ENCODE data around the gene ZBTB8A. TPM values are rescaled to one million over a fixed set of nuclear protein-coding genes. Genes with fewer than 3 reads are reported as not detected.

Gene ZBTB8A
- total and polyA plus RNA-seq, 2 of the 13 experiments (the other 11 are each of a cell fraction or from before 2014, with no cell fraction given), result 1.3 to 3.7 TPM

GRCh38 chr1:32533792-32534327 lies 5.4 kb upstream of the ZBTB8A start:
- no peak overlapping the region for H3K4me2 ChIP-seq (ENCODE audit: low read depth, low read length)

GRCh38 chr1:32536117-32536516 lies 3.1 kb upstream of the ZBTB8A start:
- Histone ChIP-seq H3K4me3 (replicated peaks in 1 of 3; ENCODE audit: insufficient read depth in 1 of 3, low read depth in 2 of 3, low read length in 3 of 3) (no peak overlapping the region), H3K9ac (ENCODE audit: insufficient read depth, low read depth, low read length) (no peak overlapping the region), H3K9me3 (ENCODE audit: low read length) (no peaks in the 10 kb centered on the region), H3K4me2 (ENCODE audit: low read depth, low read length) (no peak overlapping the region), H4K20me1 (ENCODE audit: insufficient read depth, low read length) (no peaks in the 10 kb centered on the region), H2AFZ (ENCODE audit: low read length) (no peak overlapping the region), H3K27ac (ENCODE audit: extremely low read length, insufficient read depth, low read length) (no peak overlapping the region), H3K36me3 (replicated peaks in 1 of 2; ENCODE audit: control insufficient read depth in 1 of 2, insufficient read depth in 2 of 2, low read length in 2 of 2) (no peaks in the 10 kb centered on the region), H3K79me2 (ENCODE audit: insufficient read depth, low read length) (no peaks in the 10 kb centered on the region), H3K27me3 (ENCODE audit: control insufficient read depth in 1 of 2, insufficient read depth in 2 of 2, low read length in 2 of 2) (peaks cover 2 to 29% of the 10 kb centered on the region in 2 experiments; a peak in 2 of 5 replicates), H3K4me1 (ENCODE audit: insufficient read depth, low read length) (peaks cover 22% of the 10 kb centered on the region)
- TF ChIP-seq MLX (CRISPR knock-in tag; IDR thresholded peaks at IDR 0.05) (no peak), FOXJ3 (CRISPR knock-in tag; IDR thresholded peaks at IDR 0.05; ENCODE audit: borderline replicate concordance) (no peak), ZNF75D (CRISPR knock-in tag; IDR thresholded peaks at IDR 0.05; ENCODE audit: borderline replicate concordance) (no peak), ZNF777 (CRISPR knock-in tag; IDR thresholded peaks at IDR 0.05) (no peak), MYNN (CRISPR knock-in tag; IDR thresholded peaks at IDR 0.05; ENCODE audit: low read depth) (no peak)
- FAIRE-seq (no peak), ATAC-seq (no peak), DNase-seq (ENCODE audit: low spot score) (no peak)
- in situ Hi-C loops (cut with HindIII; ENCODE audit: extremely low pct_ligation_motif_present, low pct_unique_long_range_greater_than_20kb) (no loop called here), intact Hi-C loops (cut with micrococcal nuclease; ENCODE audit: unreplicated experiment) (no loop called here)
- WGBS (ENCODE audit: low lambda C conversion rate), result 45% methylated on average over 4 of the region's 4 CpGs
- CTCF ChIA-PET (ENCODE audit: low intra/inter-chr PET ratio, low total read pairs), result no interaction called here
- POLR2A ChIA-PET, result no interaction called here
- no TSS peak for BruUV-seq (replicated peaks)

More at GRCh38 chr1:32533792-32534327, 5.4 kb upstream of the ZBTB8A start:
- Histone ChIP-seq H2AFZ (ENCODE audit: low read length) (no peak overlapping the region), H3K27ac (ENCODE audit: extremely low read length, insufficient read depth, low read length) (no peak overlapping the region), H3K79me2 (ENCODE audit: insufficient read depth, low read length) (no peaks in the 10 kb centered on the region), H4K20me1 (ENCODE audit: insufficient read depth, low read length) (no peaks in the 10 kb centered on the region), H3K4me3 (replicated peaks in 1 of 3; ENCODE audit: insufficient read depth in 1 of 3, low read depth in 2 of 3, low read length in 3 of 3) (no peak overlapping the region), H3K27me3 (ENCODE audit: control insufficient read depth in 1 of 2, insufficient read depth in 2 of 2, low read length in 2 of 2) (peaks cover 2 to 25% of the 10 kb centered on the region in 2 experiments; a peak in 1 of 5 replicates), H3K9me3 (ENCODE audit: low read length) (no peaks in the 10 kb centered on the region), H3K36me3 (replicated peaks in 1 of 2; ENCODE audit: control insufficient read depth in 1 of 2, insufficient read depth in 2 of 2, low read length in 2 of 2) (no peaks in the 10 kb centered on the region), H3K4me1 (ENCODE audit: insufficient read depth, low read length) (peaks cover 7% of the 10 kb centered on the region), H3K9ac (ENCODE audit: insufficient read depth, low read depth, low read length) (no peak overlapping the region)
- in situ Hi-C loops (cut with HindIII; ENCODE audit: extremely low pct_ligation_motif_present, low pct_unique_long_range_greater_than_20kb) (no loop called here), intact Hi-C loops (cut with micrococcal nuclease; ENCODE audit: unreplicated experiment) (no loop called here)
- DNase-seq (ENCODE audit: low spot score) (no peak), FAIRE-seq (no peak), ATAC-seq (no peak)
- no TSS peak for BruUV-seq (replicated peaks)
- 59% methylated on average over 4 of the region's 4 CpGs for WGBS (ENCODE audit: low lambda C conversion rate)
- ChIA-PET CTCF (ENCODE audit: low intra/inter-chr PET ratio, low total read pairs) (no interaction called here), POLR2A (interaction anchor here (1.2 kb wide), 1 partner anchor 14 kb away, joined by 5 read pairs; no protein-coding TSS in a partner anchor)
- TF ChIP-seq ZNF549 (CRISPR knock-in tag; IDR thresholded peaks at IDR 0.05), result no peak
- TF ChIP-seq BCL6 (CRISPR knock-in tag; IDR thresholded peaks at IDR 0.05), result no peak
- TF ChIP-seq ZSCAN21 (CRISPR knock-in tag; IDR thresholded peaks at IDR 0.05; ENCODE audit: borderline replicate concordance), result no peak
- no peak for TF ChIP-seq NFYB (CRISPR knock-in tag; IDR thresholded peaks at IDR 0.05)
- no peak for TF ChIP-seq HNRNPH1 (optimal IDR thresholded peaks at IDR 0.05; ENCODE audit: low read depth, low read length)
- TF ChIP-seq SP140L (CRISPR knock-in tag; IDR thresholded peaks at IDR 0.05; ENCODE audit: borderline replicate concordance), result no peak

Data from HepG2 (cell line).